ENCODE data around the gene SLC13A1. TPM values are rescaled to one million over a fixed set of nuclear protein-coding genes. Genes with fewer than 3 reads are reported as not detected.

The SLC13A1 gene
- total RNA-seq, 2 donors from 2014 or later: not detected

- H3K9me3 ChIP-seq: no peaks in the 10 kb centered on the region
- no peaks in the 10 kb centered on the region for H3K36me3 ChIP-seq
- DNase-seq (ENCODE audit: low spot score): no peak
- no peak overlapping the region for H3K4me3 ChIP-seq
- H3K27me3 ChIP-seq: no peaks in the 10 kb centered on the region
- no peaks in the 10 kb centered on the region for H3K4me1 ChIP-seq
- no peak for TF ChIP-seq CTCF (IDR thresholded peaks at IDR 0.05)
- H3K27ac ChIP-seq: no peak overlapping the region
These were observed 48.3 kb downstream of the SLC13A1 start for GRCh38 chr7:123151443-123151842.

- no peak for TF ChIP-seq CTCF (IDR thresholded peaks at IDR 0.05)
- no peaks in the 10 kb centered on the region for H3K4me1 ChIP-seq
- no peaks in the 10 kb centered on the region for H3K9me3 ChIP-seq
- H3K36me3 ChIP-seq: no peaks in the 10 kb centered on the region
- H3K27ac ChIP-seq: no peak overlapping the region
- H3K4me3 ChIP-seq: no peak overlapping the region
- DNase-seq (ENCODE audit: low spot score): no peak
- H3K27me3 ChIP-seq: no peaks in the 10 kb centered on the region
These were observed 51.0 kb downstream of the SLC13A1 start for GRCh38 chr7:123148813-123149212.

GRCh38 chr7:123143252-123144006 is 56.3 kb downstream of the SLC13A1 start:
- Histone ChIP-seq H3K9me3 (no peaks in the 10 kb centered on the region), H3K27ac (no peak overlapping the region), H3K4me3 (no peak overlapping the region), H3K27me3 (no peaks in the 10 kb centered on the region), H3K36me3 (no peaks in the 10 kb centered on the region), H3K4me1 (no peaks in the 10 kb centered on the region)
- TF ChIP-seq CTCF (IDR thresholded peaks at IDR 0.05): no peak
- DNase-seq (ENCODE audit: low spot score): no peak

GRCh38 chr7:123140561-123140960 is 59.2 kb downstream of the SLC13A1 start:
- Histone ChIP-seq H3K4me1 (no peaks in the 10 kb centered on the region), H3K9me3 (no peaks in the 10 kb centered on the region), H3K27me3 (no peaks in the 10 kb centered on the region), H3K36me3 (no peaks in the 10 kb centered on the region), H3K27ac (no peak overlapping the region), H3K4me3 (no peak overlapping the region)
- DNase-seq (ENCODE audit: low spot score): no peak
- TF ChIP-seq CTCF (IDR thresholded peaks at IDR 0.05): no peak

- TF ChIP-seq CTCF (IDR thresholded peaks at IDR 0.05): no peak
- Histone ChIP-seq H3K36me3 (no peaks in the 10 kb centered on the region), H3K4me1 (no peaks in the 10 kb centered on the region), H3K4me3 (no peak overlapping the region), H3K27ac (no peak overlapping the region), H3K9me3 (no peaks in the 10 kb centered on the region), H3K27me3 (no peaks in the 10 kb centered on the region)
- DNase-seq (ENCODE audit: low spot score): no peak
These were observed 63.8 kb downstream of the SLC13A1 start for GRCh38 chr7:123135960-123136359.

- Histone ChIP-seq H3K36me3 (no peaks in the 10 kb centered on the region), H3K9me3 (no peaks in the 10 kb centered on the region), H3K4me1 (no peaks in the 10 kb centered on the region), H3K27ac (no peak overlapping the region), H3K4me3 (no peak overlapping the region), H3K27me3 (no peaks in the 10 kb centered on the region)
- no peak for DNase-seq (ENCODE audit: low spot score)
- no peak for TF ChIP-seq CTCF (IDR thresholded peaks at IDR 0.05)
These were observed 65.8 kb downstream of the SLC13A1 start for GRCh38 chr7:123133924-123134323.
